GM23338 (cell line): ENCODE measurements around the gene F3. TPM values are rescaled to one million over a fixed set of nuclear protein-coding genes. Genes with fewer than 3 reads are reported as not detected.

ENCODE experiments used
- ATAC-seq: fragments of 200-7000 bp; cut with Tn5 transposase; 3 replicates; pipeline ENCODE4 v1.9.1; 2020
- DNase-seq: peaks from one replicate; pipeline ENCODE4 v3.0.0-alpha.2; 2015; ENCODE audit warnings: low spot score
- H2AFZ ChIP-seq: fragments of 200-600 bp; sonication (generic); 2 replicates; pipeline ENCODE4 v1.8.0; 2016; ENCODE audit warnings: antibody characterized with exemption, mild to moderate bottlenecking, moderate library complexity
- H3F3A ChIP-seq: fragments of 200-600 bp; sonication (generic); replicated peaks from 2 replicates; pipeline ENCODE4 v1.8.0; 2017; ENCODE audit warnings: antibody characterized with exemption, mixed run types, low read depth
- H3K27ac ChIP-seq: fragments of 200-600 bp; sonication (generic); 2 replicates; pipeline ENCODE4 v1.6.1; 2016; ENCODE audit warnings: low read depth
- H3K27me3 ChIP-seq: fragments of 200-600 bp; sonication (generic); 2 replicates; pipeline ENCODE4 v1.8.0; 2016; ENCODE audit warnings: mild to moderate bottlenecking, mixed run types, moderate library complexity; ENCODE audit not compliant: insufficient read depth
- H3K36me3 ChIP-seq: fragments of 200-600 bp; sonication (generic); 2 replicates; pipeline ENCODE4 v1.8.0; 2016; ENCODE audit warnings: mild to moderate bottlenecking; ENCODE audit not compliant: insufficient read depth
- H3K4me1 ChIP-seq: fragments of 200-600 bp; sonication (generic); 2 replicates; pipeline ENCODE4 v1.8.0; 2016; ENCODE audit warnings: mild to moderate bottlenecking, moderate library complexity; ENCODE audit not compliant: insufficient read depth
- H3K4me2 ChIP-seq: fragments of 200-600 bp; sonication (generic); 2 replicates; pipeline ENCODE4 v1.7.1; 2017; ENCODE audit warnings: mixed run types
- H3K4me3 ChIP-seq: fragments of 200-600 bp; sonication (generic); 2 replicates; pipeline ENCODE4 v1.6.1; 2016; ENCODE audit warnings: mixed run types
- H3K79me2 ChIP-seq: fragments of 200-600 bp; sonication (generic); replicated peaks from 2 replicates; pipeline ENCODE4 v1.8.0; 2017; ENCODE audit warnings: mild to moderate bottlenecking; ENCODE audit not compliant: insufficient read depth
- H3K9me2 ChIP-seq: fragments of 200-600 bp; sonication (generic); 2 replicates; pipeline ENCODE4 v1.8.0; 2017; ENCODE audit not compliant: insufficient read depth
- H4K20me1 ChIP-seq: fragments of 200-600 bp; sonication (generic); replicated peaks from 2 replicates; pipeline ENCODE4 v1.8.0; 2017; ENCODE audit warnings: mild to moderate bottlenecking; ENCODE audit not compliant: insufficient read depth
- H3K27ac Mint-ChIP-seq: 2 replicates; pipeline ENCODE4 v1.8.0; 2020; ENCODE audit warnings: inconsistent platforms, mild to moderate bottlenecking, moderate library complexity, mixed read lengths
- H3K27me3 Mint-ChIP-seq: 3 replicates; pipeline ENCODE4 v1.8.0; 2022; ENCODE audit warnings: low read depth, mild to moderate bottlenecking, moderate library complexity, mixed read lengths, inconsistent platforms; ENCODE audit not compliant: insufficient read depth, poor library complexity
- H3K36me3 Mint-ChIP-seq: 3 replicates; pipeline ENCODE4 v1.8.0; 2021; ENCODE audit warnings: low read depth, mild to moderate bottlenecking, inconsistent platforms, moderate library complexity, mixed read lengths
- H3K4me1 Mint-ChIP-seq: 3 replicates; pipeline ENCODE4 v1.8.0; 2020; ENCODE audit warnings: mild to moderate bottlenecking, inconsistent platforms, mixed read lengths
- H3K4me3 Mint-ChIP-seq: 3 replicates; pipeline ENCODE4 v1.8.0; 2021; ENCODE audit warnings: moderate library complexity, mild to moderate bottlenecking, inconsistent platforms, mixed read lengths
- H3K9me3 Mint-ChIP-seq: 3 replicates; pipeline ENCODE4 v1.8.0; 2020; ENCODE audit warnings: moderate library complexity, mild to moderate bottlenecking, inconsistent platforms, mixed read lengths
- CTCF ChIP-seq, 2 experiments: fragments of 200-600 bp in 1 of 2; sonication (generic) in 1 of 2; conservative IDR thresholded peaks; 2 replicates each; pipeline versions ENCODE4 v1.5.1 to v1.6.1; 2016 to 2017; ENCODE audit warnings: antibody characterized with exemption in 2 of 2, low read depth in 2 of 2, mild to moderate bottlenecking in 2 of 2, moderate library complexity in 1 of 2
- EZH2 ChIP-seq: fragments of 200-600 bp; sonication (generic); IDR thresholded peaks from one replicate; pipeline ENCODE4 v1.8.0; 2017; ENCODE audit warnings: antibody characterized with exemption, mild to moderate bottlenecking, low read depth; ENCODE audit not compliant: unreplicated experiment
- EZH2phosphoT487 ChIP-seq: fragments of 200-600 bp; sonication (generic); IDR thresholded peaks from one replicate; pipeline ENCODE4 v1.8.1; 2018; ENCODE audit warnings: antibody characterized with exemption; ENCODE audit not compliant: unreplicated experiment
- JUNB ChIP-seq: IDR thresholded peaks from one replicate; pipeline ENCODE4 v1.6.1; 2016; ENCODE audit warnings: antibody characterized with exemption; ENCODE audit not compliant: unreplicated experiment
- REST ChIP-seq: IDR thresholded peaks from one replicate; pipeline ENCODE4 v1.6.1; 2018; ENCODE audit warnings: antibody characterized with exemption; ENCODE audit not compliant: unreplicated experiment
- ZNF462 ChIP-seq: fragments of 250-450 bp; sonication (Bioruptor Pico); IDR thresholded peaks from 2 replicates; pipeline ENCODE4 v1.5.0; 2020; ENCODE audit warnings: mild to moderate bottlenecking, moderate library complexity
- polyA plus RNA-seq: library from polyadenylated mRNA; unstranded; fragments of >200 nt; fragmentation: Nextera tagmentation; extraction: Ambion mirVana; gene quantifications from 2 replicates; pipeline ENCODE4 v1.2.1, GENCODE V29; 2016
- total RNA-seq: library from RNA; depleted of rRNA; stranded (reverse); fragments of >200 nt; shearing (Covaris generic); gene quantifications from 2 replicates; pipeline ENCODE4 v1.2.3, GENCODE V29; 2014

Gene F3
- total and polyA plus RNA-seq, 2 experiments from 2014 or later, result 6.9 to 9.7 TPM

- no peak overlapping the region for H2AFZ ChIP-seq
- no peak overlapping the region for H3K27ac ChIP-seq
- no peak for TF ChIP-seq EZH2phosphoT487
- TF ChIP-seq CTCF (conservative IDR thresholded peaks at IDR 0.05; ENCODE audit: low read depth in 2 of 2), result no peak
- TF ChIP-seq ZNF462 (CRISPR knock-in tag), result no peak
- no peak for TF ChIP-seq REST
- no peak for TF ChIP-seq EZH2
- TF ChIP-seq JUNB, result no peak
- Mint-ChIP-seq H3K4me1 (peaks cover 14% of the 10 kb centered on the region), H3K4me3 (no peak overlapping the region), H3K27ac (no peak overlapping the region), H3K27me3 (no peaks in the 10 kb centered on the region), H3K36me3 (peaks cover 29% of the 10 kb centered on the region), H3K9me3 (no peaks in the 10 kb centered on the region)
- H3K27me3 ChIP-seq, result no peaks in the 10 kb centered on the region
- no peak overlapping the region for H3K4me3 ChIP-seq
- H3K9me2 ChIP-seq, result no peaks in the 10 kb centered on the region
- no peaks in the 10 kb centered on the region for H3K79me2 ChIP-seq
- no peak for ATAC-seq
- H4K20me1 ChIP-seq, result no peaks in the 10 kb centered on the region; the same call in 1 of the 2 replicates
- H3F3A ChIP-seq, result peaks cover 6% of the 10 kb centered on the region
- H3K4me1 ChIP-seq, result peaks cover 15% of the 10 kb centered on the region
- H3K36me3 ChIP-seq, result peaks cover 20% of the 10 kb centered on the region
- no peak for DNase-seq
- H3K4me2 ChIP-seq, result no peak overlapping the region
These were observed 11.1 kb downstream of the F3 start for GRCh38 chr1:94530373-94530878.
